ENCODE measurements around the gene C10orf143. TPM values are rescaled to one million over a fixed set of nuclear protein-coding genes. Genes with fewer than 3 reads are reported as not detected.

C10orf143 gene
- total and polyA plus RNA-seq, 2 experiments from 2014 or later = 0.21 to 3.7 TPM

- no peaks in the 10 kb centered on the region for H3K9me2 ChIP-seq (ENCODE audit: insufficient read depth)
- no peak overlapping the region for H2AFZ ChIP-seq
- Mint-ChIP-seq H3K27me3 (ENCODE audit: insufficient read depth, low read depth, poor library complexity) (no peaks in the 10 kb centered on the region), H3K4me3 (no peak overlapping the region), H3K9me3 (peaks cover 9% of the 10 kb centered on the region; the same call in 1 of the 3 replicates), H3K4me1 (peaks cover 7% of the 10 kb centered on the region; the same call in 2 of the 3 replicates), H3K27ac (no peak overlapping the region; the same call in 1 of the 2 replicates), H3K36me3 (ENCODE audit: low read depth) (0 out of 3 replicates have a peak, but pooled peaks cover 3% of the 10 kb centered on the region)
- no peaks in the 10 kb centered on the region for H3K79me2 ChIP-seq (replicated peaks; ENCODE audit: insufficient read depth)
- ATAC-seq = no peak
- no peak overlapping the region for H3K4me2 ChIP-seq
- H3K27me3 ChIP-seq (ENCODE audit: insufficient read depth) = no peaks in the 10 kb centered on the region
- H4K20me1 ChIP-seq (replicated peaks; ENCODE audit: insufficient read depth) = no peaks in the 10 kb centered on the region
- H3F3A ChIP-seq (replicated peaks; ENCODE audit: low read depth) = no peaks in the 10 kb centered on the region
- TF ChIP-seq NANOG (IDR thresholded peaks at IDR 0.05; ENCODE audit: borderline replicate concordance) (no peak), ZNF331 (CRISPR knock-in tag; IDR thresholded peaks at IDR 0.05; ENCODE audit: low read depth) (no peak), STAT1 (IDR thresholded peaks at IDR 0.05; ENCODE audit: unreplicated experiment) (no peak), ETS1 (IDR thresholded peaks at IDR 0.05) (no peak), JUNB (IDR thresholded peaks at IDR 0.05; ENCODE audit: unreplicated experiment) (no peak), ZNF462 (CRISPR knock-in tag; IDR thresholded peaks at IDR 0.05) (no peak), CREB1 (CRISPR knock-in tag; IDR thresholded peaks at IDR 0.05; ENCODE audit: low read depth) (no peak), ZNF114 (CRISPR knock-in tag; IDR thresholded peaks at IDR 0.05) (no peak), REST (IDR thresholded peaks at IDR 0.05; ENCODE audit: unreplicated experiment) (no peak), CTCF (conservative IDR thresholded peaks at IDR 0.05; ENCODE audit: low read depth in 2 of 2) (no peak), EZH2 (IDR thresholded peaks at IDR 0.05; ENCODE audit: low read depth, unreplicated experiment) (no peak), POLR2AphosphoS5 (IDR thresholded peaks at IDR 0.05; ENCODE audit: low read depth) (no peak)
- no peak overlapping the region for H3K27ac ChIP-seq (ENCODE audit: low read depth)
- DNase-seq (ENCODE audit: low spot score) = no peak
- no peaks in the 10 kb centered on the region for H3K36me3 ChIP-seq (ENCODE audit: insufficient read depth)
- H3K4me1 ChIP-seq (ENCODE audit: insufficient read depth) = no peaks in the 10 kb centered on the region; the same call in none of the 2 replicates
- no peak overlapping the region for H3K4me3 ChIP-seq
Measured at GRCh38 chr10:130076681-130077080, 33.9 kb downstream of the C10orf143 start.

Data from GM23338 (cell line).